ENCODE data around the gene CRIP1. TPM values are rescaled to one million over a fixed set of nuclear protein-coding genes. Genes with fewer than 3 reads are reported as not detected.

Gene CRIP1
- total and polyA plus RNA-seq, 2 donors (not counting 1 experiment from before 2014, with no cell fraction given), result 210 to 563 TPM

DNA sequence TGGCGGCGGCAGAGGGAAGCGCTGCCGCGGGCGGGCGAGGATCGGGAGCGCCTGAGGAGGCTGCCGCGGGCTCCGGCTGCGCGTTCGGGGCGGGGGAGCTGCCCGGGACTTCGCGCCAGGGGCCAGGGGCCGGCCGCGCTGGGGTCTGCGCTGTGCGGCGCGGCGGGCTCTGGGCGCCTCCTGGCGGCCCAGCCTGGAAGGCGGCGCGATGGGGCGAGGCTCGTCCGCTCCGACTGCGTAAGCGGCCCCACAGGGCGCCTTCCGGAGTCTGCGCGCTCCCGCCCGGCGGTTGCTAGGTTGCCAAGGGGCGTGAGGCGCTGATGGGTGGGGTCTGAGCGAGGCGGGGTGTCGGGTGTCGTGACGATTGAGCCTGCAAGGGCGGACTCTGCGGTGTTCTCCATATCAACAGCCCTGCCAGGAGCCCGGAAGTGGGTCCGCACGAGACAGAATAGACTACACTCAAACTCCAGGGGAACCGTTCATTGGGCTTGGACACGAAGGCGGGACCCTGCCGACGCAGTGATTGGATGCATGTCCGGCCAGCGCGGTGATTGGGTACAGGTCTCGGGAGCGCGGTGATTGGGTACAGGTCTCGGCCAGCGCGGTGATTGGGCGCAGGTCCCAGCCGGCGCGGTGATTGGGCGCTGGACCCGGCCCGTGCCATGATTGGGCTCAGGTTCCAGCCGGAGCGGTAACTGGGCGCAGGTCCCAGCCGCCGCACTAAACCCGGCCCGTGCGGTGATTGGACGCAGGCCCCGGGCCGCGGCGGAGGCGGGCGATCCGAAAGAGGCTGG lies 4.1 kb downstream of the CRIP1 start, which contains the start of gene TEDC1:
Gene TEDC1 (plus strand): TSS at position 675 of the 794 bp plus-strand sequence. CDS start 130 bp downstream, outside the sequence.
- intact Hi-C loops (cut with micrococcal nuclease), result loop anchor here (1.0 to 5.0 kb wide), 10 partner anchors 9 to 398 kb away; partner anchors contain the start of genes BRF1, CRIP2, PACS2 and TEX22
- POLR2A ChIA-PET, result interaction anchor here (0.9 to 2.2 kb wide), 8 partner anchors 9 to 243 kb away, joined by 3 to 39 read pairs (median 4); partner anchors contain the start of gene BTBD6
- H3K4me1 Mint-ChIP-seq, result peaks cover 35% of the 10 kb centered on the region
- no peaks in the 10 kb centered on the region for H3K9me3 Mint-ChIP-seq (ENCODE audit: insufficient read depth)
- peak; percentile 82 for TF ChIP-seq CTCF (IDR thresholded peaks at IDR 0.05)
- TF ChIP-seq EZH2 (IDR thresholded peaks at IDR 0.05; ENCODE audit: borderline replicate concordance, insufficient read depth, low read depth, low read length, poor library complexity, severe bottlenecking), result peak; percentile 80
- peaks cover 33 to 49% of the 10 kb centered on the region in 2 donors for H3K4me1 ChIP-seq (ENCODE audit: control insufficient read depth in 2 of 2, insufficient read depth in 2 of 2, low read length in 2 of 2)
- under 1% methylated on average over 94 of the region's 94 CpGs for WGBS (ENCODE audit: insufficient coverage)
- CTCF ChIA-PET, result interaction anchor here (0.8 to 4.5 kb wide), 23 partner anchors 12 to 887 kb away, joined by 3 to 121 read pairs (median 7); partner anchors contain the start of gene BRF1
- peak within 1 kb of the TSS; percentile 97 for H3K27ac Mint-ChIP-seq
- H3K27me3 Mint-ChIP-seq, result no peaks in the 10 kb centered on the region
- peak within 1 kb of the TSS; percentile 100 for H3K4me2 ChIP-seq (replicated peaks; ENCODE audit: low read depth, low read length, poor library complexity, severe bottlenecking)
- H3K79me2 ChIP-seq (ENCODE audit: control insufficient read depth, insufficient read depth, low read length), result peaks cover 9% of the 10 kb centered on the region
- H2AFZ ChIP-seq (ENCODE audit: insufficient read depth, low read depth, low read length, poor library complexity, severe bottlenecking), result peak within 1 kb of the TSS; percentile 72
- no peaks in the 10 kb centered on the region for H3K9me3 ChIP-seq (ENCODE audit: control extremely low read depth in 1 of 3, control insufficient read depth in 2 of 3, insufficient read depth in 1 of 3, low read length in 2 of 3)
- peak within 1 kb of the TSS; percentile 90 for H3K4me3 Mint-ChIP-seq
- H3K27ac ChIP-seq (ENCODE audit: low read length in 2 of 2), result peak within 1 kb of the TSS; percentile 95 to 96
- H3K4me3 ChIP-seq (ENCODE audit: control extremely low read depth in 1 of 5, extremely low read depth in 1 of 5, insufficient read depth in 1 of 5, low read depth in 2 of 5, low read length in 4 of 5), result peak within 1 kb of the TSS in 4 of 5 experiments; percentile 65 to 89 (median 79)
- peaks cover 26% of the 10 kb centered on the region for H4K20me1 ChIP-seq (ENCODE audit: control insufficient read depth, insufficient read depth, low read length, poor library complexity, severe bottlenecking)
- DNase-seq (peak; percentile 100), ATAC-seq (ENCODE audit: low read depth) (peak; percentile 69)
- no peaks in the 10 kb centered on the region for H3K27me3 ChIP-seq (replicated peaks in 1 of 4; ENCODE audit: control extremely low read depth in 1 of 4, control insufficient read depth in 3 of 4, insufficient read depth in 4 of 4, low read length in 3 of 4)
- peak within 1 kb of the TSS; percentile 86 for H3K9ac ChIP-seq (ENCODE audit: low read length)
- peaks cover 0 to 9% of the 10 kb centered on the region in 2 experiments for H3K36me3 ChIP-seq (replicated peaks in 1 of 2; ENCODE audit: control extremely low read depth in 1 of 2, control insufficient read depth in 1 of 2, extremely low read depth in 1 of 2, insufficient read depth in 2 of 2, low read length in 1 of 2)
